HUDEP-2 (cell line): Measurements from ENCODE around the gene AADAC.
"Not testable (repeated sequence)": the region's sequence is repeated elsewhere in the genome, so short reads cannot be mapped to it uniquely, and the experiment has no call there.

Experiments
- DNase-seq, 76 experiments: peaks; one replicate each; lab custom pipeline; 2025; ENCODE audit not compliant: unreplicated experiment in 76 of 76; lab: John Stamatoyannopoulos, UW

Gene AADAC

GRCh38 chr3:151852074-151852811 lies 38.3 kb downstream of the AADAC start:
- DNase-seq: peak in 46 of 76 experiments; percentile 1 to 68 (median 24)

- no peak for DNase-seq
Observed at GRCh38 chr3:151856118-151856517, 42.2 kb downstream of the AADAC start.

- no peak for DNase-seq
Observed at GRCh38 chr3:151856641-151857040, 42.7 kb downstream of the AADAC start.

GRCh38 chr3:151859233-151859673 lies 45.3 kb downstream of the AADAC start:
- no peak for DNase-seq

GRCh38 chr3:151859905-151860304 lies 46.0 kb downstream of the AADAC start:
- DNase-seq: no peak

- no peak for DNase-seq
Observed at GRCh38 chr3:151863611-151864010, 49.7 kb downstream of the AADAC start.

GRCh38 chr3:151864423-151865101 lies 50.6 kb downstream of the AADAC start:
- no peak for DNase-seq

- no peak for DNase-seq
Observed at GRCh38 chr3:151866711-151867410, 52.9 kb downstream of the AADAC start.

GRCh38 chr3:151867666-151868065 lies 53.8 kb downstream of the AADAC start:
- DNase-seq: no peak

GRCh38 chr3:151869181-151869580 lies 55.3 kb downstream of the AADAC start:
- no peak for DNase-seq

GRCh38 chr3:151871639-151872468 lies 57.9 kb downstream of the AADAC start:
- DNase-seq: peak in 4 of 76 experiments; percentile 2 to 25 (median 14)

GRCh38 chr3:151873398-151873797 lies 59.5 kb downstream of the AADAC start, which contains the start of gene SUCNR1:
Gene SUCNR1 (plus strand): TSS chr3:151873643. CDS start chr3:151879893, 6,250 bp downstream.
- no peak for DNase-seq

- DNase-seq: not testable (repeated sequence)
Observed at GRCh38 chr3:151874079-151874478, 60.2 kb downstream of the AADAC start.

- DNase-seq: peak in 2 of 76 experiments; percentile 15 to 19
Observed at GRCh38 chr3:151875759-151876158, 61.8 kb downstream of the AADAC start.

- peak in 10 of 76 experiments; percentile 2 to 41 (median 14) for DNase-seq
Observed at GRCh38 chr3:151877269-151877668, 63.4 kb downstream of the AADAC start.
